Lower lobe of right lung (tissue), 2 donors: ENCODE results near the gene FDPS. TPM values are rescaled to one million over a fixed set of nuclear protein-coding genes. Genes with fewer than 3 reads are reported as not detected.
"Not testable (repeated sequence)": the region's sequence is repeated elsewhere in the genome, so short reads cannot be mapped to it uniquely, and the experiment has no call there.

Source experiments
- ATAC-seq, 2 donors: fragments of 200-7000 bp; cut with Tn5 transposase; one replicate each; pipeline ENCODE4 v1.9.1; 2020 to 2022; ENCODE audit warnings: mild to moderate bottlenecking in 2 of 2, moderate library complexity in 2 of 2
- DNase-seq: peaks from one replicate; pipeline ENCODE4 v3.0.0-alpha.2; 2020
- H3K27ac ChIP-seq: fragments of 200-600 bp; one replicate; pipeline ENCODE4 v1.8.0; 2022
- H3K27me3 ChIP-seq: fragments of 200-600 bp; one replicate; pipeline ENCODE4 v1.8.0; 2022; ENCODE audit warnings: low read depth
- H3K36me3 ChIP-seq: fragments of 200-600 bp; one replicate; pipeline ENCODE4 v1.8.0; 2022; ENCODE audit warnings: mild to moderate bottlenecking
- H3K4me1 ChIP-seq: fragments of 200-600 bp; one replicate; pipeline ENCODE4 v1.8.0; 2022
- H3K4me3 ChIP-seq: fragments of 200-600 bp; one replicate; pipeline ENCODE4 v1.8.0; 2022; ENCODE audit warnings: mild to moderate bottlenecking
- H3K9me3 ChIP-seq: fragments of 200-600 bp; one replicate; pipeline ENCODE4 v1.8.0; 2022
- intact Hi-C: fragments of 100-400 bp; cut with DNase I; formaldehyde crosslinking; loops from one replicate; pipeline ENCODE4 v1.11.0; 2022
- total RNA-seq: library from RNA; stranded (reverse); fragmentation: NEBNext Ultra II Directional; extraction: Animal tissue kit (Norgen Biotek cat#: 25700); gene quantifications from one replicate; pipeline ENCODE4 v1.2.1, GENCODE V29; 2021
- TF ChIP-seq, protein P1 (sequence below): fragments of 200-600 bp; IDR thresholded peaks from one replicate; pipeline ENCODE4 v1.8.0; 2022; ENCODE audit warnings: antibody characterized with exemption, mild to moderate bottlenecking
- donor health status: DM: no; HTN: yes; CAD: no; lungs with severe emphysema.

FDPS gene
- total RNA-seq, 1 donor from 2014 or later: 184 TPM

DNA sequence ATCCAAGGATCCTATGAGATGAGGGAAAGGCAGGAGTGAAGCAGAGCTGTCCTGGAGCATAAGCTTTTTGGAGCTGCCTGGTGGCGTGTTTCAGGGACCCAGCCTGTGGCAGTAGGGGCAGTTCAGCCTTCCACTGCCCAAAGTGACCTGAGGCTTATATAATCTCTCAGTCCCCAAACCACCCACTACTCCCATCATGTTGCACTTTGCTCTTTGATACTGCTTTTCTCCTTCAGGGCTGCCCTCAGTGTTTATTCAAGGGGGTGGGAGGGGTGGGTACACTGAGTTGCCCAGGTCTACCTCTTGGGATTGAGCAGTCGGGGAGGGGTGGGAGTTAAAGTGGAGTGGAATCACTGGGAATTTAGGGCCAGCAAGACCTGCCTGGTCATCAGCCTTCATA is 22.1 kb upstream of the FDPS start:
- Histone ChIP-seq H3K4me1 (no peaks in the 10 kb centered on the region), H3K9me3 (no peaks in the 10 kb centered on the region), H3K27me3 (no peaks in the 10 kb centered on the region), H3K4me3 (no peak overlapping the region), H3K27ac (no peak overlapping the region), H3K36me3 (no peaks in the 10 kb centered on the region)
- intact Hi-C loops: no loop called here
- ATAC-seq (no peak), DNase-seq (no peak)
- TF ChIP-seq, protein P1, sequence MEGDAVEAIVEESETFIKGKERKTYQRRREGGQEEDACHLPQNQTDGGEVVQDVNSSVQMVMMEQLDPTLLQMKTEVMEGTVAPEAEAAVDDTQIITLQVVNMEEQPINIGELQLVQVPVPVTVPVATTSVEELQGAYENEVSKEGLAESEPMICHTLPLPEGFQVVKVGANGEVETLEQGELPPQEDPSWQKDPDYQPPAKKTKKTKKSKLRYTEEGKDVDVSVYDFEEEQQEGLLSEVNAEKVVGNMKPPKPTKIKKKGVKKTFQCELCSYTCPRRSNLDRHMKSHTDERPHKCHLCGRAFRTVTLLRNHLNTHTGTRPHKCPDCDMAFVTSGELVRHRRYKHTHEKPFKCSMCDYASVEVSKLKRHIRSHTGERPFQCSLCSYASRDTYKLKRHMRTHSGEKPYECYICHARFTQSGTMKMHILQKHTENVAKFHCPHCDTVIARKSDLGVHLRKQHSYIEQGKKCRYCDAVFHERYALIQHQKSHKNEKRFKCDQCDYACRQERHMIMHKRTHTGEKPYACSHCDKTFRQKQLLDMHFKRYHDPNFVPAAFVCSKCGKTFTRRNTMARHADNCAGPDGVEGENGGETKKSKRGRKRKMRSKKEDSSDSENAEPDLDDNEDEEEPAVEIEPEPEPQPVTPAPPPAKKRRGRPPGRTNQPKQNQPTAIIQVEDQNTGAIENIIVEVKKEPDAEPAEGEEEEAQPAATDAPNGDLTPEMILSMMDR: no peak

DNA sequence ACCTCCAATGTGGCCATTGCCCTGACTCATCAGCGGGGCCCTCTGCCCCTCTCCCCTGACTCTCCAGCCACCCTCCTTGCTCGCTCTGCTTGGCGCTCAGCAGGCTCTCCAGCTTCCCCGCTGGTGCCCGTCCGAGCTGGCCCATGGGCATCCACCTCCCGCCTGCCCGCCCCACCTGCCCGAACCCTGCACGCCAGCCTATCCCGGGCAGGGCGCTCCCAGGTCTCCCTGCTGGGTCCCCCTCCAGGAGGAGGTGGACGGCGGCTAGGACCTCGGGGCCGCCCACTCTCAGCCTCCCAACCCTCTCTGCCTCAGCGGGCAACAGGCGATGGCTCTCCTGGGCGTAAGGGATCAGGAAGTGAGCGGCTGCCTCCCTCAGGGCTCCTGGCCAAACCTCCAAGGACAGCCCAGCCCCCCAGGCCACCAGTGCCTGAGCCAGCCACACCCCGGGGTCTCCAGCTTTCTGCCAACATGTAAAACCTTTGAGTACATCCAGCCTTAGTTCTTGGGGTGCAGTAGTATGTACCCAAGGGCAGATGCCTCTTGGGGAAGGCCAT is 20.6 kb upstream of the FDPS start:
- Histone ChIP-seq H3K4me3 (no peak overlapping the region), H3K27ac (no peak overlapping the region), H3K9me3 (no peaks in the 10 kb centered on the region), H3K27me3 (no peaks in the 10 kb centered on the region), H3K36me3 (no peaks in the 10 kb centered on the region), H3K4me1 (no peaks in the 10 kb centered on the region)
- intact Hi-C loops: no loop called here
- TF ChIP-seq, protein P1: no peak
- DNase-seq: no peak
- ATAC-seq: no peak

DNA sequence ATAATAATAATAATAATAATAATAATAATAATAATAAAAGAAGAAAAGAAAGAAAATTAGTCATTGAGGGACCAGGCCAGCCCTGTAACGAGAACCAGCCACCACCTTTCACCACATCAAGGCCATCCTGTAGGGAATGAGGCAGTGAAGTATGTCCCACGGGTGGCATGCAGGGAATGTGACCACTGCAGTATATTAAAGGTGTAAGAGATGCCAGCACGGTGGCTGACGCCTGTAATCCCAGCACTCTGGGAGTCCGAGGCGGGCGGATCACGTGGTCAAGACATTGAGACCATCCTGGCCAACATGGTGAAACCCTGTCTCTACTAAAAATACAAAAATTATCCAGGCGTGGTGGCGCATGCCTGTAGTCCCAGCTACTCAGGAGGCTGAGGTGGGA is 17.7 kb upstream of the FDPS start:
- ATAC-seq, intact Hi-C loops, H3K36me3 ChIP-seq, H3K4me3 ChIP-seq, H3K27ac ChIP-seq, H3K9me3 ChIP-seq, DNase-seq, H3K4me1 ChIP-seq: not testable (repeated sequence)
- H3K27me3 ChIP-seq: peaks cover 17% of the 10 kb centered on the region

DNA sequence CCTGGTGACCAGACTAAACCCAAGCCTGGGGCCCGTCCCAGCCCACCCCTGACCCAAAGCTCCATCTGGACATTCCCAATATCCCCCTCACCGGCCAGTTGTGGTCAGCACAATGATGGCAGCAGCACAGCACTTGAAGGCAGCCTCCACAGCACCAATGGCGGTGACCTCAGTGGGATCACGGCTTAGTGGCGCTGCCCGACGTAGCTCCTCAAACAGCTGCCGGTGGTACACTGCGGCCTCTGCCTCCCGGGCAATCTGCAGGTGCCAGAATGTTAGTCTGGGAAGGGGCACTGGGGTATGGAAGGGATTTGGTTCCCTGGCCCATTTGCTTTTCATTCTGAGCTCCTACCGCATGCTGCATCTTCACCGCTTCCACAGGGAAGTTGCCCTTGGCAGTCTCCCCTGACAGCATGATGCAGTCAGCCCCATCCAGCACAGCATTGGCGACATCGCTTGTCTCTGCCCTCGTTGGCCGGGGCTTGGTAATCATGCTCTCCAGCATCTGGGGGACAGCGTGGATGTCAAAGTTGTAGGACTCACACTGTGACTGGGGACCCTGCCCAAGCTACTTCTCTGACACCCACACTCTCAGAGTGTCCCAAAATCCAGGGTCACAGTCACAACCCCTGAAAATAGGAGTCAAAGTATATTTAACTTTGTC is 15.4 kb upstream of the FDPS start:
- TF ChIP-seq, protein P1: no peak
- no peak overlapping the region for H3K4me3 ChIP-seq
- intact Hi-C loops: no loop called here
- no peak overlapping the region for H3K27ac ChIP-seq
- H3K36me3 ChIP-seq: no peaks in the 10 kb centered on the region
- peaks cover 8% of the 10 kb centered on the region for H3K4me1 ChIP-seq
- DNase-seq: no peak
- H3K27me3 ChIP-seq: peaks cover 28% of the 10 kb centered on the region
- no peaks in the 10 kb centered on the region for H3K9me3 ChIP-seq
- no peak for ATAC-seq

DNA sequence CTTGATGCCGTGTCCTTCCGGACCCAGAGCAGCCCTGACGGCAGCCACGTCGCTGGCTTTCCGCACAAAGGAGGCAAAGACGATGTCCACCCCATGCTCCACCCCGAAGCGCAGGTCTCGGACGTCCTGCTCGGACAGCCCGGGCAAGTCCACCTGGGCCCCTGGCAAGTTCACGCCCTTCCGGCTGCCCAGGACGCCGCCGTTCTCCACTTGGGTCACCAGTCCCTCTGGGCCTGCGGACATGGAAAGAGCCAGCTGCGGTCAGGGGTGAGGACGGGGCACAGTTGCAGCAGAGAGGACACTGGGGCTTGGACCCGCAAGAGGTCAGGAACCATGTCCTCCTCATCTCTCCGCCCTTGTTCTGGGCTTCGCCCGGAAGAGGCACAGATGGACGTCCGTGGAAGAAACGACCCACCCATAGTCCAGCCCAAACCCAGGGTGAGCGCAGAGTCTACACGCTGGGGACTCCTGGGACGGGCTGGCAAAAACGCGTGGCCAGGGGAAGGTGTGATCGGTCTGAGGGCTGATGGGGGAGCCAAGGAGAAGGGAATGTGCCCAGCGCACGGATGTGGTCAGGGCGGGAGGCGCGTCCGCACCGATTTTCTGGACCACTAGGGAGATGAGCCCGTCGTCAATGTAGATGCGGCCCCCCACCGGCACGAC is 14.0 kb upstream of the FDPS start:
- H3K4me3 ChIP-seq: no peak overlapping the region
- no peak overlapping the region for H3K27ac ChIP-seq
- DNase-seq: no peak
- H3K9me3 ChIP-seq: no peaks in the 10 kb centered on the region
- peaks cover 28% of the 10 kb centered on the region for H3K27me3 ChIP-seq
- TF ChIP-seq, protein P1: no peak
- intact Hi-C loops: no loop called here
- H3K4me1 ChIP-seq: peaks cover 8% of the 10 kb centered on the region
- no peaks in the 10 kb centered on the region for H3K36me3 ChIP-seq
- peak; percentile 19 to 32 for ATAC-seq
